Heart right ventricle (tissue), 16 donors: ENCODE results near the gene FAM72C. TPM values are rescaled to one million over a fixed set of nuclear protein-coding genes. Genes with fewer than 3 reads are reported as not detected.
"Not testable (repeated sequence)": the region's sequence is repeated elsewhere in the genome, so short reads cannot be mapped to it uniquely, and the experiment has no call there.

Source experiments
- ATAC-seq, 8 donors: fragments of 200-7000 bp; cut with Tn5 transposase; one replicate each; pipeline ENCODE4 v1.9.1; 2020; ENCODE audit warnings: mild to moderate bottlenecking in 8 of 8, moderate library complexity in 8 of 8, moderate number of reproducible peaks in 1 of 8
- DNase-seq, 2 donors: peaks; one replicate each; pipeline ENCODE4 v3.0.0-alpha.2; 2020
- H3K27ac ChIP-seq, 10 donors: fragments of 200-600 bp; sonication (generic) in 2 of 10; one replicate each; pipeline versions ENCODE4 v1.5.0 to v1.8.0; 2020 to 2022; ENCODE audit warnings: mild to moderate bottlenecking in 3 of 10
- H3K27me3 ChIP-seq, 7 donors: fragments of 200-600 bp; one replicate each; pipeline ENCODE4 v1.8.0; 2021 to 2022; ENCODE audit warnings: mild to moderate bottlenecking in 2 of 7
- H3K36me3 ChIP-seq, 9 donors: fragments of 200-600 bp; sonication (generic) in 1 of 9; one replicate each; pipeline versions ENCODE4 v1.5.0 to v1.8.0; 2020 to 2022; ENCODE audit warnings: mild to moderate bottlenecking in 2 of 9
- H3K4me1 ChIP-seq, 9 donors: fragments of 200-600 bp; sonication (generic) in 1 of 9; one replicate each; pipeline versions ENCODE4 v1.5.0 to v1.8.0; 2020 to 2022; ENCODE audit warnings: mild to moderate bottlenecking in 4 of 9
- H3K4me3 ChIP-seq, 10 donors: fragments of 200-600 bp; sonication (generic) in 2 of 10; one replicate each; pipeline versions ENCODE4 v1.5.0 to v1.8.0; 2020 to 2022; ENCODE audit warnings: mild to moderate bottlenecking in 7 of 10, moderate library complexity in 2 of 10
- H3K9me3 ChIP-seq, 11 donors: fragments of 200-600 bp in 10 of 11; sonication (generic) in 2 of 11; one replicate each; pipeline versions ENCODE4 v1.5.0 to v1.8.0; 2013 to 2022; ENCODE audit warnings: mild to moderate bottlenecking in 2 of 11, control low read depth in 1 of 11, moderate library complexity in 1 of 11
- WGBS, 2 donors: extraction: QIAGEN DNeasy Blood & Tissue Kit; methylation state at CpG; one replicate each; pipeline ENCODE4 v1.1.7; 2013; ENCODE audit warnings: inconsistent platforms in 1 of 2; 5-methylcytosine and 5-hydroxymethylcytosine counted together
- intact Hi-C, 10 donors: fragments of 100-400 bp; cut with DNase I; formaldehyde crosslinking; loops; one replicate each; pipeline versions ENCODE4 v1.11.1 to v1.14.2; 2022
- polyA plus RNA-seq, 2 donors: library from polyadenylated mRNA; stranded (reverse); fragments of 200-250 nt; gene quantifications; one replicate each; pipeline ENCODE4 v1.2.3, GENCODE V29; 2013
- total RNA-seq, 10 donors: library from RNA; stranded (reverse); fragmentation: NEBNext Ultra II Directional in 3 of 10; extraction: Animal tissue kit (Norgen Biotek cat#: 25700) in 3 of 10; gene quantifications; one replicate each; pipeline versions ENCODE4 v1.2.1 to v1.2.4, GENCODE V29; 2021 to 2023
- donor health status: Arrhythmogenic right ventricular cardiomyopathy.
- donor health status: ischemic (EF 13 %, LVEDD 7.1; RV severe dilation, severe dysfunction).
- donor health status: healthy with polysubstance abuse.
- donor health status: DM: no; HTN: yes; CAD: no.
- donor health status: DM: no; HTN: no; CAD: no.
- donor health status: ischemic (EF 25% LVEDD 6.9; RV normal size, moderate dysfunction).
- donor health status: ischemic (EF 25% LVEDD 5.7; RV mildly dilated, moderate dysfunction).
- donor health status: healthy.
- donor health status: DM: yes; HTN: yes; CAD: no.
- donor health status: Ischemic cardiomyopathy.
- donor health status: ischemic (EF 35%, LVEDD 5.7; RV mildly dilated, moderate dysfunction).
- donor health status: nonischemic (EF 11% LVEDD 7.7; RV severe dilation, severe dysfunction).
- donor health status: DM: yes; HTN: yes; CAD: no.
- donor health status: PGD.
- donor health status: ischemic (EF 29% LVEDD 5.4; RV normal size, mild dysfunction).
- donor health status: nonischemic (EF 23%, LVEDD 6.1; RV moderate dilation, normal function).

Gene FAM72C
- total and polyA plus RNA-seq, 12 donors, result 0.15 to 0.37 (median 0.23) TPM; not detected in 8

DNA sequence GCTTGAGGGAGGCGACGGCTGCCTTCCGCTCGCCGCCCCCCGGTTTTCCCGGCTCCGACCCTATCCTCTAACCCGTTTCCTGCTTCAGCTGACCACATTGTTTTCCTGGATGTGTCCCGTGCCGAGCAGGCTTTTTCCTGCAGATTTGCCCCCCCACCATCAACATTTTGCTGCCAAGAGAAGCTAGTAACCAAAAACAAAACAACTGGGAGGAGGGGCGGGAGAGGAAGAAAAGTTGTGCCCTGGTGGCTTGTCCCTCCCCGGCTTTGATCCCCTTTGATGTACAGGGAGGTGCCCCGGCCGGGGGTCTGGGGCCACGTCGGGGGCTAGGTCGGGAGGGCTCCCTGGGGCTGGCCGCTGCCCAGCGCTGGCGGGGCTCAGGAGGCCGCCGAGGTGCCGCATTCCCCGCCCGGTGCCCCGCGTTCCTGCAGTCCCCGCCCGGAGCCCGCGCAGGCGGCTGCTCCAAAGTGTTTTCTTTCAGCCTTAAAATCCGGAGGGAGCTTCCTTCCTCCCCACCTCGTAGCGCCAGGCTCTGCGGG lies 2.2 kb upstream of the FAM72C start:
- H3K36me3 ChIP-seq, H3K9me3 ChIP-seq, ATAC-seq, H3K27me3 ChIP-seq, H3K4me1 ChIP-seq, intact Hi-C loops: not testable (repeated sequence)
- WGBS, 2 donors, result 0% methylated on average over 3 to 13 of the region's 37 CpGs
- Histone ChIP-seq H3K27ac (peak overlapping the region in 2 of 10 donors; percentile 34 to 44), H3K4me3 (peak overlapping the region in 6 of 10 donors; percentile 38 to 54 (median 42))
- DNase-seq, result peak in 1 of 2 donors; percentile 18

DNA sequence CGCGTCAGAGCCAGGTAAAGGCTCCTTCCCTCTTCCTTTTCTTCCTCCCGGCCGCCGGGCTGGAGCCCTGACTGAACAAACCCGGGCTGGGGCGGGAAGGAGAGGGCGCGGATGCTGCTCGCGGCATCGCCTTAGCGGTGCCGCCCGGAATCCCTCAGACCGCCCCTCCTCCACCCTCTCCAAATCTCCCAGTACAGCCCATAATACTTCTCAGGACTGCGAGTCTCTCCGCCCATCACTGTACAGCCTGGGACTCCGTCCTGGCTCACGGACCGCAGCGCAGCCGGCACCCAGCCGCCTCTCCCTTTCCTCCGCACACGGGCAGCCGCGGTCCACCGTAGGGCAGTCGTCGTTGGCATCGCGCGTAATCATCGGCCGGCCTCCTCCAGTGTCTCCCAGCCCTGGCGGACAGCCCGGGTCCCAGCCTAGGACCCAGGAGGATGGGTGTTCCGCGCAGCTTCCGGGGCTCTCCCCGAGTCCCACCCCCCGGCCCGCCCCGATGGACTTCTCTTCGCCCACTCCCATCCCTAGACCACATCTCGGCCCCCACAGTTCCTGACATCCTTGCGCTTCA lies 1.1 kb upstream of the FAM72C start:
- H3K9me3 ChIP-seq, H3K4me1 ChIP-seq, H3K27me3 ChIP-seq, H3K36me3 ChIP-seq, H3K27ac ChIP-seq, intact Hi-C loops, DNase-seq, H3K4me3 ChIP-seq: not testable (repeated sequence)
- WGBS, 2 donors, result no CpG with 5 or more reads among the region's 48 CpGs
- ATAC-seq, result peak; percentile 32 to 67 (median 49)

DNA sequence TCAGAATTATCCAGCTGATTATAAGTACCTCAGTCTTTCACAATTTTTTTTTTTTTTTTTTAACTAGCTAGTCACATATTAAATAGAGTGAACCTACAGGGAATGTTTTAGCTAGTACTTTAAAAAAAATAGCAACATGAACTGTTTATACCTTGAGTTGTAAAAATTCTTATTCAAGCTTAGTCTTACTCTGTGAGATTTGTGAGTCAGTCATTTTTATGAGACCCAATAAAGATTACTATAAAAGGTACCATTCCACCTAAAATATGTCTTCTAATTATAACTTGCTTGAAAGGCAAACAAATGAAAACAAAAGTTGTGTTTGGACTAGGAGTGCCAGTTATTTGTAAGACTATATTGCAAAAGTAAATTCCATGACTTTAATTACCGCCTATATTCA lies 5.9 kb downstream of the FAM72C start:
- H3K27me3 ChIP-seq, H3K27ac ChIP-seq, ATAC-seq, DNase-seq, H3K4me1 ChIP-seq, H3K9me3 ChIP-seq, H3K4me3 ChIP-seq, H3K36me3 ChIP-seq, intact Hi-C loops: not testable (repeated sequence)
- no CpG with 5 or more reads among the region's 1 CpG for WGBS, 2 donors

DNA sequence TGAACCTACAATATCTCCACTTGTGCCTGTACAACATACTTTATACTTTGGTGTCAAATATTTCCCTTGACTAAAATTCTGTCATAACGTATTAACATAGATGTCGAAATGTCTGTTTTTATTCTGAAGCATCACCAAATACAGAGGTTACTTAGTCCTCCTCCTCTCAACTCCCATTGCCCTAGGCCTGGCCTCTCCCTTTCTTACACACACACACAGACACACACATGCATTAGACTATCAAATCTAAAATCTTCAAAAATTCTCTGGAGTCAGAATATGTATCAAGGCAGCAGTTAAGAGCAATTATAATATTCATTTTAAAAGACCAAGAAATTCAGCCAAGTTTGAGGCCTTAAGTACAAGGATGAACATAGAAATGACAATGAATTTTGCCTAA lies 7.5 kb downstream of the FAM72C start:
- ATAC-seq, H3K4me3 ChIP-seq, H3K4me1 ChIP-seq, intact Hi-C loops, H3K27ac ChIP-seq, DNase-seq, H3K27me3 ChIP-seq, H3K9me3 ChIP-seq, H3K36me3 ChIP-seq: not testable (repeated sequence)
- WGBS, 2 donors, result no CpG with 5 or more reads among the region's 2 CpGs

DNA sequence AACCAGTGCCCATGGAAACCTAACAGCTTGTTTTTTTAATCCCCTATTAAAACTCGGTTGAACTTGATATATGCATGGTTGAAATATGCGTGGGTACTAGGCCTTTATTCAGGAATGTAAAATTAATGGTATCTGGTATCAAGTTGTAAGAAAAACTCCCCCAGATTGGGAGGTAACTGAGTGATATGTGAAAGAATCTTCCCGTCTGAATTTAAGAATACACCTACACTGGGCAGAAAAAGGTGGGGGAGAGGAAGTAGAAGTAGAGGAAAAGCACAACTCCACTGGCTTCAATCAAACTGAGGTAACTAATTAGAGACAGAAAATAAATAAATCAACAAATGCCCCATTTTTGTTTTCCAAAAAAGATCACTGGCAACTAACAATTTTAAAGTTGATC lies 15.9 kb downstream of the FAM72C start:
- DNase-seq, result not testable (repeated sequence)
- no CpG with 5 or more reads among the region's 3 CpGs for WGBS, 2 donors

DNA sequence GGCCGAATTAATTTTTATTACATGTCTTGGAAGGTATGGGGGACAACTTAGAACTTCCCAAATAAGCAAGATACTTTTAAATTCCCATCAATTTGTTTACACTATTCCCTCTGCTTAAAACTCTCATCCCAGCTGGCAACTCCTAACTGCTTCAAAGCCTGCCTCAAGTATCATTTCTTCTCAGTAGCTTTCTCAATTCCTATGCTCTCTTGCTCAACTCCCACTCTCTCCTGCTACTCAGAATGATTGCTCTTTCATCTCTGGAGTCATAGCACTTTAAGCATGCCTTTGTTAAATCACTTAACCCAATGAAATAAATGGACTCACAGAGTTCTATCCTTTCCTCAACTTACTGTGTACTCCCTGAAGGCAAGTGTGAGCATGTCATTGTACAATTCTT lies 18.9 kb downstream of the FAM72C start:
- H3K27me3 ChIP-seq, H3K9me3 ChIP-seq, H3K36me3 ChIP-seq, DNase-seq, H3K4me3 ChIP-seq, H3K4me1 ChIP-seq, intact Hi-C loops, ATAC-seq, H3K27ac ChIP-seq: not testable (repeated sequence)
- WGBS, 2 donors, result no CpG with 5 or more reads among the region's 1 CpG

More for the DNA sequence above, 15.9 kb downstream of the FAM72C start:
- ATAC-seq, intact Hi-C loops, H3K27me3 ChIP-seq, H3K27ac ChIP-seq, H3K36me3 ChIP-seq, H3K4me3 ChIP-seq, H3K4me1 ChIP-seq, H3K9me3 ChIP-seq: not testable (repeated sequence)

DNA sequence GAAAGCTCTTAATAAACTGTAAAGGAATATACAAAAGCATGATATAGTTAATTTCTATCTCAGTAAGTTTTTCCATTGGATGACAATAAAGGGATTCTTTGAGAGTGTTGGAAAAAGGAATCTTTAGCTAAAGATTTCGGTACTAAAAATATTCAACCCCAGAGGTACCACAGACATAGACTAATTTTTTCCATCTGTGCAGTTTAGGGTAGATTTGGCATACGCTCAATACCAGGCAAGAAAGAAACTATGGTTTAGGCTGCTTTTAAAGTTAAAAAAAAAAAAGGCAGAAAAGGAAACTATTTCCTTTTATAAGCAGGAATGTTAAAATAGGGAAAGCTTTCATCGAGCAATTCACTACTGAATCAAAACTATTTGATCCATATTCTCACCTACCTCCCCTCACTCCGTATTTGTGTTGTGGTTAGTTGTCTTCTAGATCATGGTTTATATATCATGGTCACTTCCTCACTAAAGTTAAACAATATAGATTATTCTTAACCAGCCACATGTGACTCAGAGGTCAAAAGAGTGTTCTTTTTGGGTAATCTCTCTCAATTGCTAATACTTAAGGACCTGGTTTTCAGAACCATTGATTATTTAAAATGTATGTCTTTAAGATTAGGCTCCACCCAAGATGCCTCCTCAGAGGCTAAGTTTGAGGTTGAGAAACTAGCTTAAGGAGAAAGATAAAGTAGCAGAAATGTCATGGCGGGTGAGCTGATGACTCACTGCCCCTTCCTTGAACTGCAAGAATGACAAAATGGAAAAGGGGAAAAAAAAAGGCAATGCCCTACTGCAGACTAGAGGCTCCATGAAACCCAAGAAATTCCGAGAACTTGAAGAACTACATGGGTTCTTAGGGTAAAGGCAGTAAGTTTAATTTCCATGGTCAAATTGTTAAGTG lies 20.0 kb downstream of the FAM72C start:
- ATAC-seq, result peak in 1 of 8 donors; percentile 51
- DNase-seq, H3K36me3 ChIP-seq, H3K27me3 ChIP-seq, H3K27ac ChIP-seq, H3K4me3 ChIP-seq, intact Hi-C loops, H3K9me3 ChIP-seq, H3K4me1 ChIP-seq: not testable (repeated sequence)
- no CpG with 5 or more reads among the region's 6 CpGs for WGBS, 2 donors

DNA sequence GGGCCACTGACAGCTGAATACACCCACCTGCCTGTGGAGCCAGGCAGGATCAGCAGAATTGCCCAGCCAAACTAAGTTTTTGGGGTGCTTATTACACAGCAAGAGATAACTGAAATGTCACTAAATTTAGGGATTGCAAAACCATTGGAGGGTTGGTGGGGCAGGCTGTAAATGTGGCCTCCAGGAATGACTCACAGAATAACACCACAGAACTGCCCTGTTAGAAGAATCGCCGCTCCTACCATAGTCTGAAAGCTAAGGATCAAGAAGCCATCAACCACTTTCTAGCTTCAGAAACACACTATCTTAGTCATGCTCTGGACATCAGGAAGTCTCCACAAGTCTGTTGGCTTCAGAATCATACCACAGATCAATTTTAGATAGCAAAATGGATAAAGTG lies 24.0 kb downstream of the FAM72C start:
- DNase-seq, ATAC-seq, H3K4me1 ChIP-seq, H3K27me3 ChIP-seq, intact Hi-C loops, H3K9me3 ChIP-seq, H3K36me3 ChIP-seq, H3K27ac ChIP-seq, H3K4me3 ChIP-seq: not testable (repeated sequence)
- no CpG with 5 or more reads among the region's 2 CpGs for WGBS, 2 donors

DNA sequence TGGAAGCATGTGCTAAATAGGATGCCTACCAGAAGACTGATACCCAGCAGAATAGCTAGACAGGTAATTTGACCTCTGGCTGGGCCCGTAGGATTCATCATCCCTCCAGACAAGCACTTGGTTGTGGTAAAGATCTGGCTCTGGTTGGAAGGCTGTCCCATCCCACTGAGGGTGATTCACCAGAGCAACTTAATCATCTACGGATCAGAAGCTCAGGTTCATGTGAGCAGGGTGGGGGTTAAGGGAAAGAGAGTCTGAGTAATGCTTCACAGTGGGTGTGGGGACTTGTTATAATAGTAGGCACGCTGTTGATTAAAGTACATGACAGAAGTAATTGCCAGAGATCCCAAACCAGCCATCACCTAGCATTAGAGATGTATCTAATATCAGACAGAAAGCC lies 26.5 kb downstream of the FAM72C start:
- no CpG with 5 or more reads among the region's 3 CpGs for WGBS, 2 donors
- intact Hi-C loops, ATAC-seq, H3K4me1 ChIP-seq, H3K27me3 ChIP-seq, DNase-seq, H3K27ac ChIP-seq, H3K36me3 ChIP-seq, H3K9me3 ChIP-seq, H3K4me3 ChIP-seq: not testable (repeated sequence)

DNA sequence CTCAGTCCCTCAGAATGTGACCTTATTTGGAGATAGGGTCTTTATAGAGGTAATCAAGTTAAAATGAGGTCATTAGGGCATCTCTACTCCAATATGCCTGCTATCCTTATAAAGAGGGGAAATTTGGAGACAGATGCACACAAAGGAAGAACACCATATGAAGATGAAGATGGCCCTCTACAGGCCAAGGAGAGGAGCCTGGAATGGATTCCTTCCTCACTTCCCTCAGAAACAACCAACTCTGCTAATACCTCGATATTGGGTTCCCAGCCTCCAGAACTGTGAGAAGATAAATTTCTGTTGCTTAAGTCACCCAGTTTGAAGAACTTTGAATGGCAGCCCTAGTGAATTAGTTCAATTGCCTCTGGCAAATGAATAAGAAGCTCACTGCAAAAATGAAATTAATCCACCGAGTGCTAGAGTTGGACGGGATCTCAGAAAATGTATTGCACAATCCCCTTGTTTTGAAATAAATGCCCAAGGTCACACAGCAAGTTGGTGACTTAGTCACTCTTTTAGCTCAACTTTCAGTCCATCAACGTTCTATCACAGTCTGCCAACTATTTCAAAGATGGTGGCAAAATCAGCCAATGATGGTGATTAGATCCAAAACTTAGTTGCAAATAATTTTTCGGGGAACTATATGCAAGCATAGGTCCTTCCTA lies 27.1 kb downstream of the FAM72C start:
- no CpG with 5 or more reads among the region's 5 CpGs for WGBS, 2 donors
- intact Hi-C loops, H3K27me3 ChIP-seq, H3K4me3 ChIP-seq, H3K27ac ChIP-seq, H3K36me3 ChIP-seq, DNase-seq, H3K9me3 ChIP-seq, H3K4me1 ChIP-seq: not testable (repeated sequence)
- ATAC-seq, result peak in 2 of 8 donors; percentile 19 to 64
